WTC11 (cell line): ENCODE results near the gene SLC6A4. TPM values are rescaled to one million over a fixed set of nuclear protein-coding genes. Genes with fewer than 3 reads are reported as not detected.

Experiments used
- ATAC-seq: fragments of 200-7000 bp; cut with Tn5 transposase; 2 replicates; pipeline ENCODE4 v1.10.0; 2021; ENCODE audit warnings: mild to moderate bottlenecking, moderate library complexity
- CTCF ChIA-PET: fragments of 300-600 bp; sonication (Branson Sonifier 250); formaldehyde crosslinking; loops from one replicate; lab custom pipeline; 2021; ENCODE audit warnings: antibody characterized with exemption; lab: Charles Lee
- POLR2A ChIA-PET: fragments of 350-600 bp; sonication (Branson Sonifier 250); formaldehyde crosslinking; loops from one replicate; lab custom pipeline; 2021; ENCODE audit warnings: antibody characterized with exemption; lab: Charles Lee
- DNase-seq: peaks from one replicate; pipeline ENCODE4 v3.0.0; 2021; ENCODE audit warnings: low spot score
- H3K27ac Mint-ChIP-seq: 2 replicates; pipeline ENCODE4 v1.8.0; 2021; ENCODE audit warnings: mixed read lengths
- H3K27me3 Mint-ChIP-seq: 2 replicates; pipeline ENCODE4 v1.8.0; 2021; ENCODE audit warnings: low read depth, mild to moderate bottlenecking, moderate library complexity, mixed read lengths
- H3K36me3 Mint-ChIP-seq: 2 replicates; pipeline ENCODE4 v1.8.0; 2021; ENCODE audit warnings: mixed read lengths
- H3K4me1 Mint-ChIP-seq: 2 replicates; pipeline ENCODE4 v1.8.0; 2022; ENCODE audit warnings: mixed read lengths
- H3K4me3 Mint-ChIP-seq: 2 replicates; pipeline ENCODE4 v1.8.0; 2021; ENCODE audit warnings: mild to moderate bottlenecking, moderate library complexity, mixed read lengths
- H3K9me3 Mint-ChIP-seq: 2 replicates; pipeline ENCODE4 v1.8.0; 2021; ENCODE audit warnings: mixed read lengths
- CREM ChIP-seq: sonication (generic); formaldehyde crosslinking; IDR thresholded peaks from 2 replicates; pipeline ENCODE4 v1.8.1; 2022; ENCODE audit warnings: mild to moderate bottlenecking, missing genetic modification reagents, moderate library complexity
- ELF4 ChIP-seq: sonication (generic); formaldehyde crosslinking; IDR thresholded peaks from 2 replicates; pipeline ENCODE4 v1.8.1; 2022; ENCODE audit warnings: low read depth, mild to moderate bottlenecking, moderate library complexity, missing genetic modification reagents
- ETV6 ChIP-seq: sonication (generic); formaldehyde crosslinking; IDR thresholded peaks from 2 replicates; pipeline ENCODE4 v1.8.1; 2022; ENCODE audit warnings: mild to moderate bottlenecking, missing genetic modification reagents
- FOXJ3 ChIP-seq: sonication (generic); formaldehyde crosslinking; IDR thresholded peaks from 2 replicates; pipeline ENCODE4 v1.9.0; 2021; ENCODE audit warnings: missing genetic modification reagents, mild to moderate bottlenecking, borderline replicate concordance
- FOXK1 ChIP-seq: sonication (generic); formaldehyde crosslinking; IDR thresholded peaks from 2 replicates; pipeline ENCODE4 v1.8.0; 2022; ENCODE audit warnings: mild to moderate bottlenecking, moderate library complexity, missing genetic modification reagents
- HMGA2 ChIP-seq: fragments of 250-450 bp; sonication (Bioruptor Pico); IDR thresholded peaks from 2 replicates; pipeline ENCODE4 v1.4.0; 2021; ENCODE audit warnings: mild to moderate bottlenecking, moderate library complexity
- IRF2 ChIP-seq: sonication (generic); formaldehyde crosslinking; IDR thresholded peaks from 2 replicates; pipeline ENCODE4 v1.8.0; 2022; ENCODE audit warnings: low read depth, missing genetic modification reagents, borderline replicate concordance
- MXD4 ChIP-seq: fragments of 250-450 bp; sonication (Bioruptor Pico); IDR thresholded peaks from 2 replicates; pipeline ENCODE4 v1.8.0; 2021; ENCODE audit warnings: mild to moderate bottlenecking, moderate library complexity, borderline replicate concordance
- MYBL2 ChIP-seq: sonication (generic); formaldehyde crosslinking; IDR thresholded peaks from 2 replicates; pipeline ENCODE4 v1.8.1; 2023; ENCODE audit warnings: mild to moderate bottlenecking, moderate library complexity, missing genetic modification reagents
- NFATC4 ChIP-seq: fragments of 250-450 bp; sonication (Bioruptor Pico); IDR thresholded peaks from 2 replicates; pipeline ENCODE4 v1.9.0; 2021; ENCODE audit warnings: mild to moderate bottlenecking
- OVOL2 ChIP-seq: fragments of 250-450 bp; sonication (Bioruptor Pico); IDR thresholded peaks from 2 replicates; pipeline ENCODE4 v1.9.0; 2021; ENCODE audit warnings: mild to moderate bottlenecking, borderline replicate concordance
- PRRX2 ChIP-seq: fragments of 250-450 bp; sonication (Bioruptor Pico); IDR thresholded peaks from 2 replicates; pipeline ENCODE4 v1.8.0; 2021; ENCODE audit warnings: mild to moderate bottlenecking
- SMAD4 ChIP-seq: sonication (generic); formaldehyde crosslinking; IDR thresholded peaks from 2 replicates; pipeline ENCODE4 v1.8.0; 2022; ENCODE audit warnings: mild to moderate bottlenecking, missing genetic modification reagents
- ZNF138 ChIP-seq: sonication (generic); formaldehyde crosslinking; conservative IDR thresholded peaks from 2 replicates; pipeline ENCODE4 v1.8.1; 2022; ENCODE audit warnings: mild to moderate bottlenecking, moderate library complexity, missing genetic modification reagents
- ZNF317 ChIP-seq: sonication (generic); formaldehyde crosslinking; IDR thresholded peaks from 2 replicates; pipeline ENCODE4 v1.8.1; 2023; ENCODE audit warnings: low read depth, mild to moderate bottlenecking, moderate library complexity, missing genetic modification reagents, borderline replicate concordance
- total RNA-seq: library from RNA; stranded (reverse); gene quantifications from 3 replicates; pipeline ENCODE4 v1.2.3, GENCODE V29; 2021
- TF ChIP-seq, protein P1 (sequence below): sonication (generic); formaldehyde crosslinking; IDR thresholded peaks from 2 replicates; pipeline ENCODE4 v1.8.1; 2022; ENCODE audit warnings: low read depth, mild to moderate bottlenecking, moderate library complexity, missing genetic modification reagents, borderline replicate concordance
- TF ChIP-seq, protein P2 (sequence below): sonication (generic); formaldehyde crosslinking; IDR thresholded peaks from 2 replicates; pipeline ENCODE4 v1.8.0; 2022; ENCODE audit warnings: mild to moderate bottlenecking, missing genetic modification reagents
- TF ChIP-seq, protein P3 (sequence below): sonication (generic); formaldehyde crosslinking; IDR thresholded peaks from 2 replicates; pipeline ENCODE4 v1.8.1; 2022; ENCODE audit warnings: mild to moderate bottlenecking, moderate library complexity, missing genetic modification reagents
- TF ChIP-seq, protein P4 (sequence below): fragments of 250-450 bp; sonication (Bioruptor Pico); IDR thresholded peaks from 2 replicates; pipeline ENCODE4 v1.8.0; 2021; ENCODE audit warnings: mild to moderate bottlenecking
- TF ChIP-seq, protein P5 (sequence below): fragments of 250-450 bp; sonication (Bioruptor Pico); IDR thresholded peaks from 2 replicates; pipeline ENCODE4 v1.9.0; 2021; ENCODE audit warnings: mild to moderate bottlenecking
- TF ChIP-seq, protein P6 (sequence below): fragments of 250-450 bp; sonication (Bioruptor Pico); IDR thresholded peaks from 2 replicates; pipeline ENCODE4 v1.9.0; 2021; ENCODE audit warnings: moderate library complexity, mild to moderate bottlenecking, inconsistent platforms, borderline replicate concordance
- TF ChIP-seq, protein P7 (sequence below): sonication (generic); formaldehyde crosslinking; IDR thresholded peaks from 2 replicates; pipeline ENCODE4 v1.8.0; 2023; ENCODE audit warnings: missing genetic modification reagents, mild to moderate bottlenecking, borderline replicate concordance

SLC6A4 gene
- total RNA-seq, 1 experiment from 2014 or later, result 0.13 TPM

DNA sequence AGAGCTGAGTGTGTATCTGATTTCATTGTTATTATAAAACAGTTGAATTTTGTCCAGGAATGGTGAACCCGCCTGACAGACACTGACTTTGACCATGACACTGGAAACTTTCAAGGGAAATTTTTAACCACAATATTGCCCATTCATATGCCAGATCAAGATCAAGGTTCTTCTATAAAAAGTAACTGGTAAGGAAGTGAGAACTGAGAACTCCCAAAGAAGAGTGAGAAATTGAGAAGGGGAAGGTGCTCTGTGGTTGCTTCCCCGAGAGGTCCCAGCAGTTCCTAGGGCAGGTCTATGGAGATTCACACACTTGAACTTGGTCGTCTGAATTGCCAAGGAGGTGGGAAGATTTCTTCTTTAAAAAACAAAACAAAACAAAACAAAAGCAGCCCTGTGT is 27.3 kb downstream of the SLC6A4 start:
- TF ChIP-seq MXD4 (CRISPR knock-in tag), result no peak
- TF ChIP-seq ZNF317 (CRISPR knock-in tag), result no peak
- TF ChIP-seq ELF4 (CRISPR knock-in tag), result no peak
- TF ChIP-seq, protein P1, sequence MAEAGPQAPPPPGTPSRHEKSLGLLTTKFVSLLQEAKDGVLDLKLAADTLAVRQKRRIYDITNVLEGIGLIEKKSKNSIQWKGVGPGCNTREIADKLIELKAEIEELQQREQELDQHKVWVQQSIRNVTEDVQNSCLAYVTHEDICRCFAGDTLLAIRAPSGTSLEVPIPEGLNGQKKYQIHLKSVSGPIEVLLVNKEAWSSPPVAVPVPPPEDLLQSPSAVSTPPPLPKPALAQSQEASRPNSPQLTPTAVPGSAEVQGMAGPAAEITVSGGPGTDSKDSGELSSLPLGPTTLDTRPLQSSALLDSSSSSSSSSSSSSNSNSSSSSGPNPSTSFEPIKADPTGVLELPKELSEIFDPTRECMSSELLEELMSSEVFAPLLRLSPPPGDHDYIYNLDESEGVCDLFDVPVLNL, result no peak
- TF ChIP-seq CREM (CRISPR knock-in tag), result no peak
- TF ChIP-seq, protein P2, sequence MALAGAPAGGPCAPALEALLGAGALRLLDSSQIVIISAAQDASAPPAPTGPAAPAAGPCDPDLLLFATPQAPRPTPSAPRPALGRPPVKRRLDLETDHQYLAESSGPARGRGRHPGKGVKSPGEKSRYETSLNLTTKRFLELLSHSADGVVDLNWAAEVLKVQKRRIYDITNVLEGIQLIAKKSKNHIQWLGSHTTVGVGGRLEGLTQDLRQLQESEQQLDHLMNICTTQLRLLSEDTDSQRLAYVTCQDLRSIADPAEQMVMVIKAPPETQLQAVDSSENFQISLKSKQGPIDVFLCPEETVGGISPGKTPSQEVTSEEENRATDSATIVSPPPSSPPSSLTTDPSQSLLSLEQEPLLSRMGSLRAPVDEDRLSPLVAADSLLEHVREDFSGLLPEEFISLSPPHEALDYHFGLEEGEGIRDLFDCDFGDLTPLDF (CRISPR knock-in tag), result no peak
- no peak for TF ChIP-seq HMGA2 (CRISPR knock-in tag)
- no peak for TF ChIP-seq FOXK1 (CRISPR knock-in tag)
- TF ChIP-seq, protein P3, sequence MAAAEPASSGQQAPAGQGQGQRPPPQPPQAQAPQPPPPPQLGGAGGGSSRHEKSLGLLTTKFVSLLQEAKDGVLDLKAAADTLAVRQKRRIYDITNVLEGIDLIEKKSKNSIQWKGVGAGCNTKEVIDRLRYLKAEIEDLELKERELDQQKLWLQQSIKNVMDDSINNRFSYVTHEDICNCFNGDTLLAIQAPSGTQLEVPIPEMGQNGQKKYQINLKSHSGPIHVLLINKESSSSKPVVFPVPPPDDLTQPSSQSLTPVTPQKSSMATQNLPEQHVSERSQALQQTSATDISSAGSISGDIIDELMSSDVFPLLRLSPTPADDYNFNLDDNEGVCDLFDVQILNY (CRISPR knock-in tag), result no peak
- TF ChIP-seq, protein P4, sequence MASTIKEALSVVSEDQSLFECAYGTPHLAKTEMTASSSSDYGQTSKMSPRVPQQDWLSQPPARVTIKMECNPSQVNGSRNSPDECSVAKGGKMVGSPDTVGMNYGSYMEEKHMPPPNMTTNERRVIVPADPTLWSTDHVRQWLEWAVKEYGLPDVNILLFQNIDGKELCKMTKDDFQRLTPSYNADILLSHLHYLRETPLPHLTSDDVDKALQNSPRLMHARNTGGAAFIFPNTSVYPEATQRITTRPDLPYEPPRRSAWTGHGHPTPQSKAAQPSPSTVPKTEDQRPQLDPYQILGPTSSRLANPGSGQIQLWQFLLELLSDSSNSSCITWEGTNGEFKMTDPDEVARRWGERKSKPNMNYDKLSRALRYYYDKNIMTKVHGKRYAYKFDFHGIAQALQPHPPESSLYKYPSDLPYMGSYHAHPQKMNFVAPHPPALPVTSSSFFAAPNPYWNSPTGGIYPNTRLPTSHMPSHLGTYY (CRISPR knock-in tag), result no peak
- TF ChIP-seq FOXJ3 (CRISPR knock-in tag), result no peak
- no peak for TF ChIP-seq ETV6 (CRISPR knock-in tag)
- TF ChIP-seq, protein P5, sequence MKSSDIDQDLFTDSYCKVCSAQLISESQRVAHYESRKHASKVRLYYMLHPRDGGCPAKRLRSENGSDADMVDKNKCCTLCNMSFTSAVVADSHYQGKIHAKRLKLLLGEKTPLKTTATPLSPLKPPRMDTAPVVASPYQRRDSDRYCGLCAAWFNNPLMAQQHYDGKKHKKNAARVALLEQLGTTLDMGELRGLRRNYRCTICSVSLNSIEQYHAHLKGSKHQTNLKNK, result no peak
- no peak for TF ChIP-seq OVOL2 (CRISPR knock-in tag)
- no peak for TF ChIP-seq NFATC4 (CRISPR knock-in tag)
- TF ChIP-seq PRRX2 (CRISPR knock-in tag), result no peak
- no peak for TF ChIP-seq MYBL2
- no peak for TF ChIP-seq ZNF138
- TF ChIP-seq, protein P6, sequence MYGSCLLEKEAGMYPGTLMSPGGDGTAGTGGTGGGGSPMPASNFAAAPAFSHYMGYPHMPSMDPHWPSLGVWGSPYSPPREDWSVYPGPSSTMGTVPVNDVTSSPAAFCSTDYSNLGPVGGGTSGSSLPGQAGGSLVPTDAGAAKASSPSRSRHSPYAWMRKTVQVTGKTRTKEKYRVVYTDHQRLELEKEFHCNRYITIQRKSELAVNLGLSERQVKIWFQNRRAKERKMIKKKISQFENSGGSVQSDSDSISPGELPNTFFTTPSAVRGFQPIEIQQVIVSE, result no peak
- no peak for TF ChIP-seq IRF2 (CRISPR knock-in tag)
- no peaks in the 10 kb centered on the region for H3K36me3 Mint-ChIP-seq
- ChIA-PET POLR2A (no interaction called here), CTCF (interaction anchor here (1.2 kb wide), 1 partner anchor 104 kb away, joined by 3 read pairs; no protein-coding TSS in a partner anchor)
- H3K27me3 Mint-ChIP-seq, result no peaks in the 10 kb centered on the region
- no peak for ATAC-seq
- H3K27ac Mint-ChIP-seq, result no peak overlapping the region
- H3K4me3 Mint-ChIP-seq, result no peak overlapping the region
- no peak for DNase-seq
- H3K4me1 Mint-ChIP-seq, result 0 out of 2 replicates have a peak, but pooled peaks cover 4% of the 10 kb centered on the region
- no peaks in the 10 kb centered on the region for H3K9me3 Mint-ChIP-seq

DNA sequence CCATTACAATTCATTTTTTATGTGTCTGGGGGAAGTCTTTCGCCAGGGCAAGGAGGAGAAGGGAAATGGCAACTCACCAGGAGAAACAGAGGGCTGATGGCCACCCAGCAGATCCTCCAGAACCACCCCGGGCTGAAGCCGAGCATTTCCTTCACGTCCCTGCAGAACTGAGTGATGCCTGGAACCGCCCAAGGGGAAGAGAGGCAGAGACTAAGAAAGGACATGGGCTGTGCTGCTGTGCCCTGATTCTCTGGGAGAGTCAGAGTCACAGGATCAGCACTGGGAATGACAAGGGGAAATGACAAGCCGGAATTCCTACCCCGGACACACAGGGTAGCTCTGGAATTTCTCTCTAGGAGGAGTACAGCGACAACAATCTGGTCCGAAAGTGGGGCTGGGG is 27.8 kb downstream of the SLC6A4 start:
- Mint-ChIP-seq H3K36me3 (no peaks in the 10 kb centered on the region), H3K4me3 (no peak overlapping the region), H3K4me1 (0 out of 2 replicates have a peak, but pooled peaks cover 4% of the 10 kb centered on the region), H3K27ac (no peak overlapping the region), H3K9me3 (no peaks in the 10 kb centered on the region), H3K27me3 (no peaks in the 10 kb centered on the region)
- DNase-seq, result no peak
- no peak for ATAC-seq
- CTCF ChIA-PET, result interaction anchor here (1.2 kb wide), 1 partner anchor 103 kb away, joined by 3 read pairs; no protein-coding TSS in a partner anchor
- POLR2A ChIA-PET, result no interaction called here
- TF ChIP-seq, protein P1, result no peak
- TF ChIP-seq, protein P7, sequence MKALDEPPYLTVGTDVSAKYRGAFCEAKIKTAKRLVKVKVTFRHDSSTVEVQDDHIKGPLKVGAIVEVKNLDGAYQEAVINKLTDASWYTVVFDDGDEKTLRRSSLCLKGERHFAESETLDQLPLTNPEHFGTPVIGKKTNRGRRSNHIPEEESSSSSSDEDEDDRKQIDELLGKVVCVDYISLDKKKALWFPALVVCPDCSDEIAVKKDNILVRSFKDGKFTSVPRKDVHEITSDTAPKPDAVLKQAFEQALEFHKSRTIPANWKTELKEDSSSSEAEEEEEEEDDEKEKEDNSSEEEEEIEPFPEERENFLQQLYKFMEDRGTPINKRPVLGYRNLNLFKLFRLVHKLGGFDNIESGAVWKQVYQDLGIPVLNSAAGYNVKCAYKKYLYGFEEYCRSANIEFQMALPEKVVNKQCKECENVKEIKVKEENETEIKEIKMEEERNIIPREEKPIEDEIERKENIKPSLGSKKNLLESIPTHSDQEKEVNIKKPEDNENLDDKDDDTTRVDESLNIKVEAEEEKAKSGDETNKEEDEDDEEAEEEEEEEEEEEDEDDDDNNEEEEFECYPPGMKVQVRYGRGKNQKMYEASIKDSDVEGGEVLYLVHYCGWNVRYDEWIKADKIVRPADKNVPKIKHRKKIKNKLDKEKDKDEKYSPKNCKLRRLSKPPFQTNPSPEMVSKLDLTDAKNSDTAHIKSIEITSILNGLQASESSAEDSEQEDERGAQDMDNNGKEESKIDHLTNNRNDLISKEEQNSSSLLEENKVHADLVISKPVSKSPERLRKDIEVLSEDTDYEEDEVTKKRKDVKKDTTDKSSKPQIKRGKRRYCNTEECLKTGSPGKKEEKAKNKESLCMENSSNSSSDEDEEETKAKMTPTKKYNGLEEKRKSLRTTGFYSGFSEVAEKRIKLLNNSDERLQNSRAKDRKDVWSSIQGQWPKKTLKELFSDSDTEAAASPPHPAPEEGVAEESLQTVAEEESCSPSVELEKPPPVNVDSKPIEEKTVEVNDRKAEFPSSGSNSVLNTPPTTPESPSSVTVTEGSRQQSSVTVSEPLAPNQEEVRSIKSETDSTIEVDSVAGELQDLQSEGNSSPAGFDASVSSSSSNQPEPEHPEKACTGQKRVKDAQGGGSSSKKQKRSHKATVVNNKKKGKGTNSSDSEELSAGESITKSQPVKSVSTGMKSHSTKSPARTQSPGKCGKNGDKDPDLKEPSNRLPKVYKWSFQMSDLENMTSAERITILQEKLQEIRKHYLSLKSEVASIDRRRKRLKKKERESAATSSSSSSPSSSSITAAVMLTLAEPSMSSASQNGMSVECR (CRISPR knock-in tag), result no peak
- TF ChIP-seq SMAD4 (no peak), CREM (CRISPR knock-in tag) (no peak), ELF4 (CRISPR knock-in tag) (no peak)
- TF ChIP-seq, protein P4 (CRISPR knock-in tag), result no peak
